HG03045 (cell line): ENCODE measurements around the gene FERMT1.
"Not testable (repeated sequence)": the region's sequence is repeated elsewhere in the genome, so short reads cannot be mapped to it uniquely, and the experiment has no call there.

Experiments used
- ATAC-seq: cut with Tn5 transposase; IDR thresholded peaks from one replicate; pipeline ENCODE4 v1.9.1; 2021; ENCODE audit warnings: mild to moderate bottlenecking, moderate library complexity; ENCODE audit not compliant: unreplicated experiment

FERMT1 gene

GRCh38 chr20:6040958-6041807, 81.6 kb downstream of the FERMT1 start:
- ATAC-seq: no peak

GRCh38 chr20:6040540-6040939, 82.3 kb downstream of the FERMT1 start:
- ATAC-seq: no peak

GRCh38 chr20:6039766-6040165, 83.1 kb downstream of the FERMT1 start:
- no peak for ATAC-seq

- no peak for ATAC-seq
Observed at GRCh38 chr20:6038256-6038655, 84.6 kb downstream of the FERMT1 start.

GRCh38 chr20:6037082-6037481, 85.7 kb downstream of the FERMT1 start:
- ATAC-seq: no peak

- no peak for ATAC-seq
Observed at GRCh38 chr20:6036213-6036612, 86.6 kb downstream of the FERMT1 start.

- no peak for ATAC-seq
Observed at GRCh38 chr20:6034134-6034969, 88.5 kb downstream of the FERMT1 start.

GRCh38 chr20:6032907-6033306, 89.9 kb downstream of the FERMT1 start:
- ATAC-seq: not testable (repeated sequence)

GRCh38 chr20:6030453-6031080, 92.3 kb downstream of the FERMT1 start:
- no peak for ATAC-seq

- ATAC-seq: no peak
Observed at GRCh38 chr20:6029538-6029937, 93.3 kb downstream of the FERMT1 start.

GRCh38 chr20:6028818-6029217, 94.0 kb downstream of the FERMT1 start:
- ATAC-seq: no peak

- ATAC-seq: no peak
Observed at GRCh38 chr20:6026051-6026450, 96.8 kb downstream of the FERMT1 start.
